SK-N-MC (cell line): ENCODE results near the gene HOXA6.

Source experiments
- EZH2 ChIP-seq: fragments of 200-600 bp; sonication (generic); IDR thresholded peaks from one replicate; pipeline ENCODE4 v1.6.1; 2017; ENCODE audit warnings: antibody characterized with exemption
- FOXP2 ChIP-seq: optimal IDR thresholded peaks from 2 replicates; pipeline ENCODE3; 2011; ENCODE audit warnings: mild to moderate bottlenecking, moderate library complexity; ENCODE audit not compliant: insufficient read depth; ENCODE audit errors: extremely low read length, control extremely low read depth

DNA sequence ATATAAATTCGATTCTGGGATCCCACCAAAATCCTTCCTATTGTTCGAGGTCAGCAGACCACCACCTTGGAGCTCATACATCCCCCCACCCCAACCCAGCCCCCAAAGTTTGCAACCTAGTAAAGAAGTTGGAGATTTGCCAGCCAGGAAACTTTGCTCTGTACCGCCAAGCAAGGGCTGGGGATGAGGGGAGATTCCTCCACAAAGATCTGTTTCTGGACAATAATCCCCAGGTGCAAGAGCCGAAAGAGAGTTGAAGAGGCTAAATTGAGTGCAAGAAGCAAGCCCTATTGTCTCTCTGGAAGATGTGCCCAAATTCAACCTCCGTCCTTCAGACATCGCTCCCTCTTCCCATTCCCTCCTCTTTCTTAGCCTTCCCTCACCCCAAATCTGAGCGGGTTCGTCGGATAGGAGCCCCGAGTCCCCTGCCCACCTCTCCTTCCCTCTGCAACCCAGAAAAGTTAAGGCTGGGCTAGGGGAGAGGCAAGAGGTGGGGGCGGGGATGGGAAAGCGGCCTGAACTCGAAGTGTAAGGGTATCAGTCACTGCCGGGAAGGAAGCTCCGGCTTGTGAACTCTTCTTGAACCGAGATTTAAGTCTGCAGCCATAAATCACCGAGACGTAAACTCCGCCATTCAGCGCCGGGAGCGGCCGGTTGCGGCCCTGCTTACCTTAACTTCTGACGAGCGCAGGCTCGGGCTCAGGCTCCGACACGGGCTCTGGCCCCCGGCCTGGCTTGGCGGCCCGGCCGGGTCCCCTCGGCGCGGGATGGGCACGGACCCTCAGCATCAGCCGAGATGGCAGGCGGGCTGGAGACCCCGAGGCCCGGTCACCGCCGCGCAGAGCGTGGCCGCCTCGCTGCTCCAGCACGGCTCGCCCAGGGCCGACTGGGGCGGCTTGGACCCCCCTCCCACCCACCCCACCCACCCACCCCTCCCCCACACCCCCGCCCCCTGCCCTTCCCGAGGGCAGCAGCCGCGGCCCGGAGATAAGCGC is 34.3 kb downstream of the HOXA6 start:
- TF ChIP-seq EZH2 (no peak), FOXP2 (no peak)
